OCI-LY7 (cell line): ENCODE results near the gene NARS2. TPM values are rescaled to one million over a fixed set of nuclear protein-coding genes. Genes with fewer than 3 reads are reported as not detected.
"Not testable (repeated sequence)": the region's sequence is repeated elsewhere in the genome, so short reads cannot be mapped to it uniquely, and the experiment has no call there.

Experiments used
- BruUV-seq: library from RNA; stranded (reverse); fragments of 400-500 nt; replicated peaks from 2 replicates; lab custom pipeline; 2021; lab: Mats Ljungman, UMichigan
- CTCF ChIA-PET: fragments of 300-600 bp; sonication (Branson Sonifier 250); formaldehyde crosslinking; loops from one replicate; lab custom pipeline; 2022; ENCODE audit warnings: antibody characterized with exemption; ENCODE audit not compliant: unreplicated experiment; lab: Charles Lee
- POLR2A ChIA-PET: fragments of 300-600 bp; sonication (Branson Sonifier 250); formaldehyde crosslinking; loops from one replicate; lab custom pipeline; 2022; ENCODE audit warnings: antibody characterized with exemption; lab: Charles Lee
- DNase-seq: peaks from one replicate; pipeline ENCODE4 v3.0.0-alpha.2; 2015; ENCODE audit warnings: low spot score
- H2AFZ ChIP-seq: fragments of 200-600 bp; sonication (generic), shearing (Covaris generic); 2 replicates; pipeline ENCODE4 v1.6.1; 2014; ENCODE audit warnings: mild to moderate bottlenecking, antibody characterized with exemption, low read length, moderate library complexity
- H3K27ac ChIP-seq: fragments of 200-600 bp; sonication (generic); 2 replicates; pipeline ENCODE4 v1.5.1; 2014; ENCODE audit warnings: mixed run types, low read depth, mild to moderate bottlenecking, moderate library complexity, low read length, inconsistent platforms; ENCODE audit not compliant: poor library complexity, severe bottlenecking
- H3K36me3 ChIP-seq: fragments of 200-600 bp; sonication (generic); 2 replicates; pipeline ENCODE4 v1.6.1; 2014; ENCODE audit warnings: mild to moderate bottlenecking, antibody characterized with exemption, low read length, moderate library complexity, mixed read lengths; ENCODE audit not compliant: insufficient read depth
- H3K4me1 ChIP-seq: fragments of 200-600 bp; sonication (generic); 2 replicates; pipeline ENCODE4 v1.5.1; 2014; ENCODE audit warnings: mild to moderate bottlenecking, low read length; ENCODE audit not compliant: insufficient read depth, poor library complexity, severe bottlenecking
- H3K4me2 ChIP-seq: fragments of 200-600 bp; sonication (generic); 2 replicates; pipeline ENCODE4 v1.6.1; 2014; ENCODE audit warnings: mild to moderate bottlenecking, low read length
- H3K4me3 ChIP-seq: fragments of 200-600 bp; sonication (generic); 2 replicates; pipeline ENCODE4 v1.5.1; 2014; ENCODE audit warnings: mild to moderate bottlenecking, low read depth, low read length; ENCODE audit not compliant: poor library complexity, severe bottlenecking
- H3K79me2 ChIP-seq: fragments of 200-600 bp; sonication (generic); 2 replicates; pipeline ENCODE4 v1.6.1; 2016; ENCODE audit warnings: low read depth, mild to moderate bottlenecking, low read length, moderate library complexity, mixed read lengths; ENCODE audit not compliant: insufficient read depth
- H3K9me2 ChIP-seq: fragments of 200-600 bp; sonication (generic); 2 replicates; pipeline ENCODE4 v1.6.1; 2016; ENCODE audit warnings: mild to moderate bottlenecking, low read length, mixed read lengths; ENCODE audit not compliant: insufficient read depth
- H3K9me3 ChIP-seq: fragments of 200-600 bp; sonication (generic); 2 replicates; pipeline ENCODE4 v1.6.1; 2014; ENCODE audit warnings: mild to moderate bottlenecking, mixed run types, low read length, mixed read lengths
- H4K20me1 ChIP-seq: fragments of 200-600 bp; sonication (generic); 2 replicates; pipeline ENCODE4 v1.6.1; 2014; ENCODE audit warnings: mild to moderate bottlenecking, antibody characterized with exemption, low read length, moderate library complexity, mixed read lengths; ENCODE audit not compliant: insufficient read depth
- CTCF ChIP-seq: fragments of 200-600 bp; sonication (generic); conservative IDR thresholded peaks from 2 replicates; pipeline ENCODE4 v1.5.1; 2014; ENCODE audit warnings: mild to moderate bottlenecking, antibody characterized with exemption, low read length, moderate library complexity, mixed read lengths
- EZH2phosphoT487 ChIP-seq: fragments of 200-600 bp; sonication (generic); IDR thresholded peaks from 2 replicates; pipeline ENCODE4 v1.6.1; 2018; ENCODE audit warnings: low read depth, borderline replicate concordance, mild to moderate bottlenecking, mixed run types, antibody characterized with exemption, low read length, moderate library complexity, mixed read lengths
- intact Hi-C: fragments of 100-400 bp; cut with micrococcal nuclease; formaldehyde crosslinking; loops from one replicate; pipeline ENCODE4 v1.10.0; 2022; ENCODE audit not compliant: unreplicated experiment
- total RNA-seq, 2 experiments: library from RNA; depleted of rRNA in 1 of 2; stranded (reverse); fragments of >200 nt in 1 of 2; shearing (Covaris generic) in 1 of 2; gene quantifications; 2 replicates each; pipeline ENCODE4 v1.2.3, GENCODE V29; 2014 to 2022

The NARS2 gene
- total RNA-seq, 2 experiments from 2014 or later: 28.1 to 29.2 TPM

- Histone ChIP-seq H4K20me1 (no peaks in the 10 kb centered on the region), H3K4me3 (no peak overlapping the region), H3K9me2 (no peaks in the 10 kb centered on the region), H3K4me2 (no peak overlapping the region), H3K4me1 (no peaks in the 10 kb centered on the region), H3K79me2 (no peaks in the 10 kb centered on the region), H2AFZ (no peak overlapping the region), H3K36me3 (peaks cover 28% of the 10 kb centered on the region), H3K9me3 (no peaks in the 10 kb centered on the region), H3K27ac (no peak overlapping the region)
- ChIA-PET POLR2A (interaction anchor here (1.6 kb wide), 1 partner anchor 20 kb away, joined by 4 read pairs; no protein-coding TSS in a partner anchor), CTCF (no interaction called here)
- intact Hi-C loops: no loop called here
- no peak for DNase-seq
- TF ChIP-seq CTCF (no peak), EZH2phosphoT487 (no peak)
- BruUV-seq: no TSS peak
Measured at GRCh38 chr11:78516281-78516680, 58.4 kb downstream of the NARS2 start.

GRCh38 chr11:78514922-78515502, 59.7 kb downstream of the NARS2 start:
- Histone ChIP-seq H3K27ac (no peak overlapping the region), H3K4me1 (no peaks in the 10 kb centered on the region), H4K20me1 (no peaks in the 10 kb centered on the region), H3K9me3 (peaks cover 9% of the 10 kb centered on the region; the same call in 1 of the 2 replicates), H3K4me2 (no peak overlapping the region), H3K9me2 (no peaks in the 10 kb centered on the region), H3K79me2 (no peaks in the 10 kb centered on the region), H3K36me3 (peaks cover 41% of the 10 kb centered on the region), H2AFZ (no peak overlapping the region), H3K4me3 (no peak overlapping the region)
- intact Hi-C loops: no loop called here
- TF ChIP-seq CTCF: no peak
- no peak for TF ChIP-seq EZH2phosphoT487
- POLR2A ChIA-PET: interaction anchor here (0.7 to 1.6 kb wide), 2 partner anchors 10 to 19 kb away, joined by 3 to 4 read pairs; no protein-coding TSS in a partner anchor
- BruUV-seq: no TSS peak
- no peak for DNase-seq
- CTCF ChIA-PET: no interaction called here

- Histone ChIP-seq H3K36me3 (peaks cover 48% of the 10 kb centered on the region), H3K9me3 (peaks cover 12% of the 10 kb centered on the region; the same call in 1 of the 2 replicates)
- BruUV-seq, H3K4me2 ChIP-seq, H3K4me1 ChIP-seq, CTCF ChIA-PET, DNase-seq, H3K79me2 ChIP-seq, H4K20me1 ChIP-seq, intact Hi-C loops, H3K9me2 ChIP-seq, H2AFZ ChIP-seq, H3K4me3 ChIP-seq, H3K27ac ChIP-seq: not testable (repeated sequence)
- POLR2A ChIA-PET: interaction anchor here (1.4 kb wide), 1 partner anchor 20 kb away, joined by 5 read pairs; no protein-coding TSS in a partner anchor
Measured at GRCh38 chr11:78513085-78513484, 61.6 kb downstream of the NARS2 start.
